ENCODE results near the gene ZNF678.

ZNF678 gene

GRCh38 chr1:227726318-227726717 lies 163.0 kb downstream of the ZNF678 start:
- Histone ChIP-seq H3K36me3 (peaks cover 4% of the 10 kb centered on the region), H3K4me1 (ENCODE audit: control insufficient read depth in 1 of 2, insufficient read depth in 1 of 2, low read depth in 1 of 2, low read length in 1 of 2) (peaks cover 9 to 10% of the 10 kb centered on the region in 2 experiments), H3K27ac (no peak overlapping the region), H3K9me3 (no peaks in the 10 kb centered on the region), H3K27me3 (peaks cover 55% of the 10 kb centered on the region), H3K4me3 (ENCODE audit: low read depth in 1 of 2, low read length in 1 of 2) (no peak overlapping the region)
- TF ChIP-seq CTCF (IDR thresholded peaks at IDR 0.05): no peak
